GM23338 (cell line): ENCODE data around the gene DAAM2.

Source experiments
- CREB1 ChIP-seq: fragments of 250-450 bp; sonication (Bioruptor Pico); IDR thresholded peaks from 2 replicates; pipeline ENCODE4 v1.5.0; 2020; ENCODE audit warnings: low read depth, mild to moderate bottlenecking, moderate library complexity
- CTCF ChIP-seq, 2 experiments: fragments of 200-600 bp in 1 of 2; sonication (generic) in 1 of 2; conservative IDR thresholded peaks; 2 replicates each; pipeline versions ENCODE4 v1.5.1 to v1.6.1; 2016 to 2017; ENCODE audit warnings: antibody characterized with exemption in 2 of 2, low read depth in 2 of 2, mild to moderate bottlenecking in 2 of 2, moderate library complexity in 1 of 2
- ETS1 ChIP-seq: IDR thresholded peaks from 2 replicates; pipeline ENCODE4 v1.6.1; 2016; ENCODE audit warnings: antibody characterized with exemption
- EZH2 ChIP-seq: fragments of 200-600 bp; sonication (generic); IDR thresholded peaks from one replicate; pipeline ENCODE4 v1.8.0; 2017; ENCODE audit warnings: antibody characterized with exemption, mild to moderate bottlenecking, low read depth; ENCODE audit not compliant: unreplicated experiment
- EZH2phosphoT487 ChIP-seq: fragments of 200-600 bp; sonication (generic); IDR thresholded peaks from one replicate; pipeline ENCODE4 v1.8.1; 2018; ENCODE audit warnings: antibody characterized with exemption; ENCODE audit not compliant: unreplicated experiment
- JUNB ChIP-seq: IDR thresholded peaks from one replicate; pipeline ENCODE4 v1.6.1; 2016; ENCODE audit warnings: antibody characterized with exemption; ENCODE audit not compliant: unreplicated experiment
- NANOG ChIP-seq: IDR thresholded peaks from 2 replicates; pipeline ENCODE4 v1.6.1; 2016; ENCODE audit warnings: antibody characterized with exemption, borderline replicate concordance
- POLR2AphosphoS5 ChIP-seq: IDR thresholded peaks from 2 replicates; pipeline ENCODE4 v1.6.1; 2016; ENCODE audit warnings: antibody characterized with exemption, low read depth
- REST ChIP-seq: IDR thresholded peaks from one replicate; pipeline ENCODE4 v1.6.1; 2018; ENCODE audit warnings: antibody characterized with exemption; ENCODE audit not compliant: unreplicated experiment
- STAT1 ChIP-seq: IDR thresholded peaks from one replicate; pipeline ENCODE4 v1.6.1; 2016; ENCODE audit warnings: antibody characterized with exemption; ENCODE audit not compliant: unreplicated experiment
- ZNF114 ChIP-seq: fragments of 250-450 bp; sonication (Bioruptor Pico); IDR thresholded peaks from 2 replicates; pipeline ENCODE4 v1.5.0; 2020; ENCODE audit warnings: mild to moderate bottlenecking, moderate library complexity
- ZNF331 ChIP-seq: fragments of 250-450 bp; sonication (Bioruptor Pico); IDR thresholded peaks from 2 replicates; pipeline ENCODE4 v1.5.0; 2020; ENCODE audit warnings: low read depth, mild to moderate bottlenecking, moderate library complexity
- ZNF462 ChIP-seq: fragments of 250-450 bp; sonication (Bioruptor Pico); IDR thresholded peaks from 2 replicates; pipeline ENCODE4 v1.5.0; 2020; ENCODE audit warnings: mild to moderate bottlenecking, moderate library complexity

GRCh38 chr6:39927159-39927558 lies 135.0 kb downstream of the DAAM2 start:
- TF ChIP-seq STAT1 (no peak), EZH2 (no peak), CTCF (conservative IDR thresholded peaks at IDR 0.05; ENCODE audit: low read depth in 2 of 2) (no peak), CREB1 (no peak), JUNB (no peak), POLR2AphosphoS5 (no peak), REST (no peak), EZH2phosphoT487 (no peak), NANOG (no peak), ETS1 (no peak), ZNF114 (CRISPR knock-in tag) (no peak), ZNF462 (no peak), ZNF331 (CRISPR knock-in tag) (no peak)
